ENCODE measurements around the gene FREY1.

The FREY1 gene

DNA sequence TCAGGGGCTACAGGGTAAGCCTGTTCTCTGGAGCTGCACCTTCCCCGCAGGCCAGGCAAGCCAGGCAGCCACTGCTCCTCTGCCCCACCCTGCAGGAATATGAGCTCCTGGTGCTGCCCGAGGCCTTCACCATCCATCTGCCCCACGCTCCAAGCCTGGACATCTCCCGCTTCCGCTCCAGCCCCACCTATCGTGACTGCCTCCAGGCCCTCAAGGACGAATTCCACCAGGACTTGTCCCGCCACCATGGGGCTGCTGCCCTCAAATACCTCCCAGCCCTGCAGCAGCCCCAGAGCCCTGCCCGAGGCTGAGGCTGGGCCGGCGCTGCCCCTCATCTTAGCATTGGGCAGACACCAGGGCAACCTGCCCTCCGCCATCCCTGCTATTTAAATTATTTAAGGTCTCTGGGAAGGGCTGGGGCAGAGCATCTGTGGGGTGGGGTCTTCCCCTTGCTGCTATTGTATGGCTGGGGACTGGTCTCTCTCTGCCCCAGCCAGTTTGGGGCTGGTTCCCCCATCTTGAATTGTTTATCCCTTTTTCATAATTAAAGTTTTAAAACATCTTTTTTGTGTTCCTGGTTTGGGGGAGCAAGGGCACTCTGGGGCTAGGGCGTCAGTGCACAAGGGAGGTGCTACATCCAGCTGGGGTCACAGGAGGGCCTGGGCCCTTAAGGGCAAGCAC lies 21.6 kb upstream of the FREY1 start:
- no peak overlapping the region for H3K4me3 ChIP-seq (ENCODE audit: low read depth, low read length)
- TF ChIP-seq, protein P1, sequence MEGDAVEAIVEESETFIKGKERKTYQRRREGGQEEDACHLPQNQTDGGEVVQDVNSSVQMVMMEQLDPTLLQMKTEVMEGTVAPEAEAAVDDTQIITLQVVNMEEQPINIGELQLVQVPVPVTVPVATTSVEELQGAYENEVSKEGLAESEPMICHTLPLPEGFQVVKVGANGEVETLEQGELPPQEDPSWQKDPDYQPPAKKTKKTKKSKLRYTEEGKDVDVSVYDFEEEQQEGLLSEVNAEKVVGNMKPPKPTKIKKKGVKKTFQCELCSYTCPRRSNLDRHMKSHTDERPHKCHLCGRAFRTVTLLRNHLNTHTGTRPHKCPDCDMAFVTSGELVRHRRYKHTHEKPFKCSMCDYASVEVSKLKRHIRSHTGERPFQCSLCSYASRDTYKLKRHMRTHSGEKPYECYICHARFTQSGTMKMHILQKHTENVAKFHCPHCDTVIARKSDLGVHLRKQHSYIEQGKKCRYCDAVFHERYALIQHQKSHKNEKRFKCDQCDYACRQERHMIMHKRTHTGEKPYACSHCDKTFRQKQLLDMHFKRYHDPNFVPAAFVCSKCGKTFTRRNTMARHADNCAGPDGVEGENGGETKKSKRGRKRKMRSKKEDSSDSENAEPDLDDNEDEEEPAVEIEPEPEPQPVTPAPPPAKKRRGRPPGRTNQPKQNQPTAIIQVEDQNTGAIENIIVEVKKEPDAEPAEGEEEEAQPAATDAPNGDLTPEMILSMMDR (IDR thresholded peaks at IDR 0.05; ENCODE audit: low read depth, low read length) = no peak

DNA sequence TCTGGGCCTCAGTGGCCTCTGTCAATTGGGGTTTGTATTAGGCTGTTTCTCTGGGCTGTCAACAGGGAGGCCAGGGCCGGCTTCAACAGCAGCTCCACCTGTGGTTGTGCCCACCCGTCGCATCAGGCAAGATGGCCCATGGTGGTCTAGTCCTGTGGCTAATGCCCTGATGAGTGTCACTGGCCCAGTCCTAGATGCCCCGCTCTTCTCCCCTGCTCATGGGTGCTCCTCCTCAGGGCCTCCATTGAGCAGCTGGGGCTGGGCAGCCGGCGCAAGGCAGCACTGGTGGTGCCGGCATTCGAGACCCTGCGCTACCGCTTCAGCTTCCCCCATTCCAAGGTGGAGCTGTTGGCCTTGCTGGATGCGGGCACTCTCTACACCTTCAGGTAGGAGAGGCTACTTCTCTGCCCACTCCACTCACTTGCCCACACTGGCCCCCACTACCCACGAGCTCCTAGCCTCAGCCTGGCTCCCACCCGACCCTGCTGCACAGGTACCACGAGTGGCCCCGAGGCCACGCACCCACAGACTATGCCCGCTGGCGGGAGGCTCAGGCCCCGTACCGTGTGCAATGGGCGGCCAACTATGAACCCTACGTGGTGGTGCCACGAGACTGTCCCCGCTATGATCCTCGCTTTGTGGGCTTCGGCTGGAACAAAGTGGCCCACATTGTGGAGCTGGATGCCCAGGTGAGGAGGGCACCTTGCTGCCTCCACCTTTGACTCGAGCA lies 20.8 kb upstream of the FREY1 start:
- TF ChIP-seq, protein P1 (IDR thresholded peaks at IDR 0.05; ENCODE audit: low read depth, low read length) = no peak
- no peak overlapping the region for H3K4me3 ChIP-seq (ENCODE audit: low read depth, low read length)

DNA sequence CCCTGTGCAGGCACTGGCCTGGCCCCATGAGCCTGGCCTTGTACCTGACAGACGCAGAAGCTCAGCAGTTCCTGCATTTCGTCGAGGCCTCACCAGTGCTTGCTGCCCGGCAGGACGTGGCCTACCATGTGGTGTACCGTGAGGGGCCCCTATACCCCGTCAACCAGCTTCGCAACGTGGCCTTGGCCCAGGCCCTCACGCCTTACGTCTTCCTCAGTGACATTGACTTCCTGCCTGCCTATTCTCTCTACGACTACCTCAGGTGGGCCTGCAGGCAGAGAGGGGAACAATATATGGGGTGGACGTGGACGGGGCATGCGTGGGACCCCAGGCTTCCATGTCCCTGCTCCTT lies 20.2 kb upstream of the FREY1 start:
- no peak overlapping the region for H3K4me3 ChIP-seq (ENCODE audit: low read depth, low read length)
- TF ChIP-seq, protein P1 (IDR thresholded peaks at IDR 0.05; ENCODE audit: low read depth, low read length) = no peak

DNA sequence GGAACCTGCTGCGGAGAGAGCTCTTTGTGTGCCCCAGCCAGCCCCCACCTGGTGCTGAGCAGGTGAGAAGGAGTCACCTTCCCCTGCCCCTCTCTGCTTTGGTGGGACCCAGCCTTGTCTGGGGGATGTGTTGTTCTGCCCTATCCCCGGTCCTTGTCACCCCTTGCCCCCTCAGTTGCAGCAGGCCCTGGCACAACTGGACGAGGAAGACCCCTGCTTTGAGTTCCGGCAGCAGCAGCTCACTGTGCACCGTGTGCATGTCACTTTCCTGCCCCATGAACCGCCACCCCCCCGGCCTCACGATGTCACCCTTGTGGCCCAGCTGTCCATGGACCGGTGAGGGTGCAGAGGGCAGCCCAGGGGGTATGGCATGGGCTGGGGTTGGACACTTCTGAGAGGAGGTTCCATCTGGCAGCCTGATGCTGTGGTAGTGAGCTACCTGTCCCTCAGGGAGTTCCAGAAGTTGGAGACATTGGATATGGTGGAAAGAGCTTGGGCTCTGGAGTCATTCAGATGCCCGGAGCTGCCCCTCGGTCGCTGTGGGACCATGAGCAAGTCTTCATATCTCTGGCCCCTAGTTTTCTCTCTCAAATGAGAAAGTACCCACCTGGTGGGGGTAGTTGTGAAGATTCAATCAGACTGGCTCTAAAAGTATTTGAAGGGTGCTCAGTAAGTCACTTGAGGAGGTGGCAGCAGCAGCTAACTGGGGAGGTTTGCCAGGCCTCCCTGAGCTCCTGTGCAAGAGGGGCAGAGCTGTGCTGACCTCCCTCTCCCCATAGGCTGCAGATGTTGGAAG lies 19.7 kb upstream of the FREY1 start:
- TF ChIP-seq, protein P1 (IDR thresholded peaks at IDR 0.05; ENCODE audit: low read depth, low read length) = no peak
- no peak overlapping the region for H3K4me3 ChIP-seq (ENCODE audit: low read depth, low read length)

DNA sequence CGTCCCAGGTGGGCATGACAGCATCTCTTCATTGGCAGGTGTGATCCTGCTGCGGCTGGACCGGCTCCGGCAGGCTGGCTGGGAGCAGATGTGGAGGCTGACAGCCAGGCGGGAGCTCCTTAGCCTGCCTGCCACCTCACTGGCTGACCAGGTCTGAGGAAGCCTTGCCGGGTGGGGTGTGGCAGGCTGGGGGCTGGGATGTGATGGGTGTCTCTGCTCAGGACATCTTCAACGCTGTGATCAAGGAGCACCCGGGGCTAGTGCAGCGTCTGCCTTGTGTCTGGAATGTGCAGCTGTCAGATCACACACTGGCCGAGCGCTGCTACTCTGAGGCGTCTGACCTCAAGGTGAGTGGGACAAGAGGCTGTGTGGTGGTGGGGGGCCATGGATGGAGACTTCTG lies 18.9 kb upstream of the FREY1 start:
- no peak overlapping the region for H3K4me3 ChIP-seq (ENCODE audit: low read depth, low read length)
- TF ChIP-seq, protein P1 (IDR thresholded peaks at IDR 0.05; ENCODE audit: low read depth, low read length) = no peak

DNA sequence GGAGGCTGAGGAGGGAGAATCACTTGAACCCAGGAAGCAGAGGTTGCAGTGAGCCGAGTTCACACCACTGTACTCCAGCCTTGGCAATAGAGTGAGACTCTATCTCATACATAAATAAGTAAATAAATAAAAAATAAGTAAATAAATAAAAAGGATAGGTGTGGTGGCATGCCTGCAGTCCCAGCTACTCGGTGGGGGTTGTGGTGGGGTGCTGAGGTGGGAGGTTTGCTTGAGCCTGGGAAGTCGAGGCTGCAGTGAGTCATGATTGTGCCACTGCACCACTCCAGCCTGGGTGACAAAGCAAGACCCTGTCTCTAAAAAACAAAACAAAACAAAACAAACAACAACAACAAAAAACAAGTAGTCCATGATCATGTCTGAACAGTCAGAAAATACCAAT lies 18.5 kb upstream of the FREY1 start:
- H3K4me3 ChIP-seq (ENCODE audit: low read depth, low read length) = no peak overlapping the region
- TF ChIP-seq, protein P1 (IDR thresholded peaks at IDR 0.05; ENCODE audit: low read depth, low read length) = no peak

DNA sequence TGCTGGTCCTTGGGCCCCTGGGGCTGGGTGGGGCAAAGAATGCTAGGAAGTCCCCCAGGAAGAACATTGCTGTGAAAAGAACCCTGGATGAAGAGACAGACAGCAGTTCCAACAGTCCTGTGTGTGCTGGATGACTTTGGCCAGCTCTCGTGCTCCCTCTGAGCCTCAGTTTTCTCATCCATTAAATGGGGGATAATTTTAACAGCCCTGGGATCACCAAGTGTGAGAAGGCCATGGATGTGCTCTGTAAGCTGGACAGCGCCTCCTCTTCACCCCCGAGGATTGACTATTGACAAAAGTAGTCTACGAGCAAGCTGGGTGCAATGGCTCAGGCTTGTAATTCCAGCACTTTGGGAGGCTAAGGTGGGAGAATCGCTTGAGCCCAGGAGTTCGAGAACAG lies 17.9 kb upstream of the FREY1 start:
- H3K4me3 ChIP-seq (ENCODE audit: low read depth, low read length) = no peak overlapping the region
- TF ChIP-seq, protein P1 (IDR thresholded peaks at IDR 0.05; ENCODE audit: low read depth, low read length) = no peak
